Karpas-422 (cell line): Measurements from ENCODE around the gene DLGAP3. TPM values are rescaled to one million over a fixed set of nuclear protein-coding genes. Genes with fewer than 3 reads are reported as not detected.
A peak's percentile ranks its signal among the peaks of the same experiment; 100 is the strongest.

Source experiments
- DNase-seq: peaks from one replicate; pipeline ENCODE4 v3.0.0-alpha.2; 2015
- H2AFZ ChIP-seq: fragments of 200-600 bp; sonication (generic); 2 replicates; pipeline ENCODE4 v1.6.1; 2014; ENCODE audit warnings: antibody characterized with exemption, low read length, mixed read lengths
- H3K27ac ChIP-seq: fragments of 200-600 bp; sonication (generic); 2 replicates; pipeline ENCODE4 v1.5.1; 2014; ENCODE audit warnings: mild to moderate bottlenecking, low read length, moderate library complexity
- H3K27me3 ChIP-seq: fragments of 200-600 bp; sonication (generic); 2 replicates; pipeline ENCODE4 v1.6.1; 2014; ENCODE audit warnings: low read length, mixed read lengths
- H3K36me3 ChIP-seq: fragments of 200-600 bp; sonication (generic); 2 replicates; pipeline ENCODE4 v1.6.1; 2014; ENCODE audit warnings: low read length, mixed read lengths; ENCODE audit not compliant: insufficient read depth
- H3K4me1 ChIP-seq: fragments of 200-600 bp; sonication (generic); 2 replicates; pipeline ENCODE4 v1.6.1; 2014; ENCODE audit warnings: mild to moderate bottlenecking, low read length, mixed read lengths
- H3K4me2 ChIP-seq: fragments of 200-600 bp; sonication (generic); 2 replicates; pipeline ENCODE4 v1.6.1; 2014; ENCODE audit warnings: low read length, low read depth, mild to moderate bottlenecking; ENCODE audit not compliant: poor library complexity, severe bottlenecking
- H3K4me3 ChIP-seq: fragments of 200-600 bp; sonication (generic); 2 replicates; pipeline ENCODE4 v1.5.1; 2014; ENCODE audit warnings: mild to moderate bottlenecking, antibody characterized with exemption, low read length, mixed read lengths
- H3K79me2 ChIP-seq: fragments of 200-600 bp; sonication (generic); 2 replicates; pipeline ENCODE4 v1.6.1; 2014; ENCODE audit warnings: mild to moderate bottlenecking, low read length, mixed read lengths
- H3K9ac ChIP-seq: fragments of 200-600 bp; sonication (generic); 2 replicates; pipeline ENCODE4 v1.6.0; 2014; ENCODE audit warnings: low read length
- H3K9me2 ChIP-seq: fragments of 200-600 bp; sonication (generic), shearing (Covaris generic); replicated peaks from 2 replicates; pipeline ENCODE4 v1.6.0; 2014; ENCODE audit warnings: mild to moderate bottlenecking, low read length, moderate library complexity; ENCODE audit not compliant: insufficient read depth
- H3K9me3 ChIP-seq: fragments of 300-700, 200-600 bp; sonication (generic); 2 replicates; pipeline ENCODE4 v1.6.1; 2014; ENCODE audit warnings: low read length, mixed read lengths
- H4K20me1 ChIP-seq: fragments of 200-600 bp; sonication (generic); 2 replicates; pipeline ENCODE4 v1.6.1; 2014; ENCODE audit warnings: mild to moderate bottlenecking, antibody characterized with exemption, low read length, low read depth; ENCODE audit not compliant: insufficient read depth
- total RNA-seq: library from RNA; depleted of rRNA; stranded (reverse); fragments of >200 nt; shearing (Covaris generic); gene quantifications from 2 replicates; pipeline ENCODE4 v1.2.3, GENCODE V29; 2014; ENCODE audit warnings: low replicate concordance; rRNA removed

The DLGAP3 gene, protein sequence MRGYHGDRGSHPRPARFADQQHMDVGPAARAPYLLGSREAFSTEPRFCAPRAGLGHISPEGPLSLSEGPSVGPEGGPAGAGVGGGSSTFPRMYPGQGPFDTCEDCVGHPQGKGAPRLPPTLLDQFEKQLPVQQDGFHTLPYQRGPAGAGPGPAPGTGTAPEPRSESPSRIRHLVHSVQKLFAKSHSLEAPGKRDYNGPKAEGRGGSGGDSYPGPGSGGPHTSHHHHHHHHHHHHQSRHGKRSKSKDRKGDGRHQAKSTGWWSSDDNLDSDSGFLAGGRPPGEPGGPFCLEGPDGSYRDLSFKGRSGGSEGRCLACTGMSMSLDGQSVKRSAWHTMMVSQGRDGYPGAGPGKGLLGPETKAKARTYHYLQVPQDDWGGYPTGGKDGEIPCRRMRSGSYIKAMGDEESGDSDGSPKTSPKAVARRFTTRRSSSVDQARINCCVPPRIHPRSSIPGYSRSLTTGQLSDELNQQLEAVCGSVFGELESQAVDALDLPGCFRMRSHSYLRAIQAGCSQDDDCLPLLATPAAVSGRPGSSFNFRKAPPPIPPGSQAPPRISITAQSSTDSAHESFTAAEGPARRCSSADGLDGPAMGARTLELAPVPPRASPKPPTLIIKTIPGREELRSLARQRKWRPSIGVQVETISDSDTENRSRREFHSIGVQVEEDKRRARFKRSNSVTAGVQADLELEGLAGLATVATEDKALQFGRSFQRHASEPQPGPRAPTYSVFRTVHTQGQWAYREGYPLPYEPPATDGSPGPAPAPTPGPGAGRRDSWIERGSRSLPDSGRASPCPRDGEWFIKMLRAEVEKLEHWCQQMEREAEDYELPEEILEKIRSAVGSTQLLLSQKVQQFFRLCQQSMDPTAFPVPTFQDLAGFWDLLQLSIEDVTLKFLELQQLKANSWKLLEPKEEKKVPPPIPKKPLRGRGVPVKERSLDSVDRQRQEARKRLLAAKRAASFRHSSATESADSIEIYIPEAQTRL
- total RNA-seq = 4.1 and 9.5 TPM in 2 replicates

DNA sequence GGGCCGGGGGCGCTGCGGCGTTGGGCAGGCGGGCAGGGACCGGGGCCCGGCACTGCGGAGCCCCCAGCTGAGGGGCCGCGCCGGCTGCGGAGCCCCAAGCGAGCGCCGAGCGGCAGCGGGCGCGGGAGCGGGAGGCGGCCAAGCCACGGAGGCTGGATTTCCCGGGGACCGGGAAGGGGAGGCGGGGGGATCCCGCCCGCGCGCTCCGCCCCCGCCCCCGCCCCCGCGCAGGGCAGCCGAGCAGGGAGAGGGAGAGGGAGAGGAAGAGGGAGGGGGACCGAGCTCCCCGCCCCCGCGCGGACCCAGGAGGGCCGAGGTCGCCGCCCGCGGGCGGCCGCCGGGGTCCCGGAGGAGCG is at the start of gene DLGAP3:
Gene DLGAP3, minus strand, starts transcription at position 154 of the 356 bp plus-strand sequence. CDS start 24,267 bp downstream, outside the sequence.
- DNase-seq = peak; percentile 56
- no peaks in the 10 kb centered on the region for H3K36me3 ChIP-seq
- peak within 1 kb of the TSS; percentile 70 for H3K4me2 ChIP-seq

DNA sequence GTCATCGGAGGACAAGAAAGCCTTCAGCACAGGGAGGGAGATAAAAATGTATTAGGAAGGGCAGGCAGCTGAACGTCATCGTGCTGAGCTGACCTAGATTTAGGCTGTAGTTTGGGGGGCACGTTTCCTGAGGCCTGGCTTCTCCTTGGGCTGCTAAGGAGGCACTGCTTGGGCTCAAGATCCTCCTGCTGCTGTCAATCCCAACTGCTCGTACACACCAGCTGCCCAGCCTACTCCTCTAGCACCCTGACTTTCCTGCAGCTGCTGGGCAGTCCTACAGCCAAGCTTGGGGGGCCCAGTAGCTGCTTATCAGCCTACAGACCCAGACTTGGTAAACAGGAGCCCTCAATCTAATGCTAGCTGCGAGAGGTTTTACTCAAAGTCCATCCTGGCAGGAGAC is 49.5 kb upstream of the DLGAP3 start:
- no peak for DNase-seq
- Histone ChIP-seq H2AFZ (no peak overlapping the region), H3K9me3 (no peaks in the 10 kb centered on the region), H3K9me2 (no peaks in the 10 kb centered on the region), H3K4me3 (no peak overlapping the region), H3K9ac (peak overlapping the region; percentile 26; the same call in 1 of the 2 replicates), H3K27me3 (no peaks in the 10 kb centered on the region), H3K36me3 (peaks cover 8% of the 10 kb centered on the region), H3K4me2 (peak overlapping the region; percentile 33), H3K27ac (peak overlapping the region; percentile 70), H3K4me1 (peaks cover 61% of the 10 kb centered on the region), H3K79me2 (peaks cover 4% of the 10 kb centered on the region), H4K20me1 (no peaks in the 10 kb centered on the region)

More for the DNA sequence above, at the start of gene DLGAP3:
- H3K9me3 ChIP-seq = no peaks in the 10 kb centered on the region
- H3K27ac ChIP-seq = peak within 1 kb of the TSS; percentile 11; the same call in 1 of the 2 replicates
- H3K79me2 ChIP-seq = no peaks in the 10 kb centered on the region
- H3K27me3 ChIP-seq = no peaks in the 10 kb centered on the region
- peak within 1 kb of the TSS; percentile 74 for H3K4me3 ChIP-seq
- H3K9me2 ChIP-seq = no peaks in the 10 kb centered on the region
- no peaks in the 10 kb centered on the region; the same call in 1 of the 2 replicates for H4K20me1 ChIP-seq
- H2AFZ ChIP-seq = no peak within 1 kb of the TSS
- peak within 1 kb of the TSS; percentile 74 for H3K9ac ChIP-seq
- H3K4me1 ChIP-seq = peaks cover 50% of the 10 kb centered on the region

DNA sequence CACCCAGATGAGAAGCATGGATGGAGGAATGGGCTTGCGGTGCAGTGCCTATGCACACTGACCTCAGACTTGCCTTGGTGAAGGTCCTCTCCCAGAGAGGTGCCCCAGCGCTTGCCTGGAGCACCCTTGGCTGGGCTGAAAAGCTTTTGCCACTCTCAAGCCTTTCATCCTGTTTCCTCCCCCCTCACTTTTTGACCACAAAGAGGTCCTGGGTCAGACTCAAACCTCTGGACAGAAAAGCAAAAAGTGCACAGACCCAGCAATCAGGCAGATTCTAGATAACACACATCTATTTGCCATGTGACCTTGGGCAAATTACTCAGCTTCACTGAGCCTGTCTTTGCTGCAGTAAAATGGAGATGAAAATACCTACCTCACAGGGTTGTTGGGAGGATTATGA is 48.4 kb upstream of the DLGAP3 start:
- H2AFZ ChIP-seq = no peak overlapping the region
- no peak for DNase-seq
- no peaks in the 10 kb centered on the region for H3K9me2 ChIP-seq
- H3K79me2 ChIP-seq = no peaks in the 10 kb centered on the region
- H3K4me1 ChIP-seq = peaks cover 51% of the 10 kb centered on the region
- no peaks in the 10 kb centered on the region for H3K27me3 ChIP-seq
- H3K27ac ChIP-seq = peak overlapping the region; percentile 70
- peak overlapping the region; percentile 26; the same call in 1 of the 2 replicates for H3K9ac ChIP-seq
- H3K4me2 ChIP-seq = peak overlapping the region; percentile 33
- peaks cover 8% of the 10 kb centered on the region for H3K36me3 ChIP-seq
- no peak overlapping the region for H3K4me3 ChIP-seq
- H3K9me3 ChIP-seq = no peaks in the 10 kb centered on the region
- no peaks in the 10 kb centered on the region for H4K20me1 ChIP-seq

DNA sequence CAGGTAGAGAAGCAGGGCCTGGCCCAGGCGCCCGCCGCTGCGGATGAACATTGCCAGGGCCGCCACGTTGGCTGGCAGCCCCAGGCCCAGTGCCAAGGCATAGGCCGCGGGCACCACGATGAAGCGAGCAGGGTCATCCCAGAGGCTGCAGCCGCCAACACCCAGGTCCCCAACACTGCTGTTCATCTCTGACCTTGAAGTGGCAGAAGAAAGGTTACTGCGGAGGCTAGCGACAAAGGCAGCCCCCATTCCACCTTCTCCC is 47.7 kb upstream of the DLGAP3 start:
- Histone ChIP-seq H3K4me2 (no peak overlapping the region), H3K9me3 (no peaks in the 10 kb centered on the region), H3K9ac (no peak overlapping the region), H3K4me1 (peaks cover 44% of the 10 kb centered on the region), H3K79me2 (no peaks in the 10 kb centered on the region), H2AFZ (no peak overlapping the region), H3K4me3 (no peak overlapping the region), H3K27me3 (no peaks in the 10 kb centered on the region), H4K20me1 (no peaks in the 10 kb centered on the region), H3K9me2 (no peaks in the 10 kb centered on the region), H3K36me3 (peaks cover 7% of the 10 kb centered on the region), H3K27ac (no peak overlapping the region)
- no peak for DNase-seq

DNA sequence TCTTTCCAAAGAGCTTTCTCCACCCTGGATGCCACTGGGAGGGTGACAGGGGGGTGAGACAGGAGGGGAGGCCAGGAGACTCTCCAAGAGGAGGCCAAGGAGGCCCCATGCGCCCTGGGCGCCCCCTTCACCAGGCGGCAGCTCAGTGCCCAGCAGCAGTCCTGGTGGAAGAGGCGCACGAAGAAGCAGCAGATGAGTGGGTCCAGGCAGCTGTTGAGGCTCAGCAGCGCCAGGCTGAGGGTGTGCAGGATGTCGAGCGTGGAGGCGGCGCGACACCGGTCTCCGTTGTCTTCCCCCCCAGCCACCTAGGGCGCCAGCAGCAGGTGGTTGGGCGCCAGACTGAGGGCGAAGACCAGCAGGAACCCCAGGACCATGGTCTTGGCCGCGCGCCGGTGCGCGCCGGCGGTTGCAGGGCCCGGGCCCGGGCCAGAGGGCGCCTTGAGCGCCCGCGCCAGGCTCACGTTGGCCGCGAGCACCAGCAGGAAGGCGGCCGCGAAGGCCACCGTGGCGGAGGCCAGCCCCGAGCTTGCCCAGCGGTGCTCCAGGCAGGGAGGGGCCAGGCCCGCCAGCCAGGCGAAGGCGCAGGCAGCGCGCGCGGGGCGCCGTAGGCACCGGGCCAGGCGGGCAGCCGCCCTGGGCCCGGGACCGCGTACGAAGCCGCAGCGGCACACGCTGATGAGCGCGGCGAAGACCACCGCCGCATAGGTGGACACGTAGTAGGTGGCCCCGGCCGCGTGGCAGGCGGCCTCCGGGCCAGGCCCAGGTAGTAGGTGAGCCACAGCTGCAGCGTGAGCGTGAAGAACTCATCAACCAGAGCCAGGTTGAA is 47.1 kb upstream of the DLGAP3 start:
- Histone ChIP-seq H3K9me2 (no peaks in the 10 kb centered on the region), H2AFZ (no peak overlapping the region), H3K27ac (no peak overlapping the region), H3K79me2 (no peaks in the 10 kb centered on the region), H4K20me1 (no peaks in the 10 kb centered on the region), H3K9ac (no peak overlapping the region), H3K9me3 (no peaks in the 10 kb centered on the region), H3K4me3 (no peak overlapping the region), H3K36me3 (peaks cover 1% of the 10 kb centered on the region), H3K27me3 (no peaks in the 10 kb centered on the region), H3K4me2 (no peak overlapping the region), H3K4me1 (peaks cover 38% of the 10 kb centered on the region)
- no peak for DNase-seq

DNA sequence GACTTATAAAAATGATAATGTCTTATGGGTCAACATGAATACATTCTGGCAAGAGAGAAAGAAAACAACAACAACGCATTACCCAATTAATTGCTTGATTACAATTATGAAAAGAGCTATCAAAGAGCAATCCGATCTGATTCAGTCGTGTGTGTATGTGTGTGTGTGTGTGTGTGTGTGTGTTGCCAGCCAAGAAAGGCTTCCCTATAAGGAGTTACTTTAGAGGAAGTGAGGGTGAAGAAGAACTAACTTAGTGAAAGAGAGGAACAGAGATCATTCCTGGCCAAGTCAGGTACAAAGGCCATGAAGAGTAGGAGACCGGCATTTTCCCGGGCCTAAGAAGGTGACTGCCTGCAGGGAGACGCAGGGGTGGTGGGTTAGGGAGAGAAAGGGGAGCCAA is 46.3 kb upstream of the DLGAP3 start:
- no peak overlapping the region for H3K4me2 ChIP-seq
- no peaks in the 10 kb centered on the region for H3K36me3 ChIP-seq
- no peaks in the 10 kb centered on the region for H4K20me1 ChIP-seq
- H3K27me3 ChIP-seq = no peaks in the 10 kb centered on the region
- H3K79me2 ChIP-seq = no peaks in the 10 kb centered on the region
- DNase-seq = peak; percentile 46
- H3K9me2 ChIP-seq = no peaks in the 10 kb centered on the region
- peaks cover 30% of the 10 kb centered on the region for H3K4me1 ChIP-seq
- no peak overlapping the region for H3K27ac ChIP-seq
- H3K9me3 ChIP-seq = no peaks in the 10 kb centered on the region
- H2AFZ ChIP-seq = no peak overlapping the region
- H3K4me3 ChIP-seq = no peak overlapping the region
- H3K9ac ChIP-seq = no peak overlapping the region

DNA sequence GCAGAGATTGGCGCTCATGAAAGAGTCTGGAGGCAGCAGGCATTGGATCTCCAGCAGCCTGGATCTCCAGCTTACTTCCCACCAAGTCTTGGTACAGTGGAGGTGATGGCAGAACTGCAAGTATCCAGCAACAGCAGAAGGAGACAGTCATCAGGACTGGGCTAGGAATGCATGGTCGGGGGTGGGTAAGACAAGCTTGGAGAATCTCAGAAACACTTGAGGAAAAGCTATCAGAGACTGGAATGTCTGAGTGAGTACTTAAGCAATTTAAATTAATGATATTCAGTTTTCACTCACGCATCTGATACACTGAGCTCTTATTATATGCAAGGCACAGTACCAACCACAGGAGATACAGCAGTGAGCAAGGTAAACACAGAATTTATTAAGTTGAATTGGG is 45.9 kb upstream of the DLGAP3 start:
- Histone ChIP-seq H3K27me3 (no peaks in the 10 kb centered on the region), H3K9ac (no peak overlapping the region), H4K20me1 (no peaks in the 10 kb centered on the region), H2AFZ (no peak overlapping the region), H3K36me3 (no peaks in the 10 kb centered on the region), H3K9me2 (no peaks in the 10 kb centered on the region), H3K27ac (no peak overlapping the region), H3K4me3 (no peak overlapping the region), H3K4me2 (no peak overlapping the region), H3K9me3 (no peaks in the 10 kb centered on the region), H3K79me2 (no peaks in the 10 kb centered on the region), H3K4me1 (peaks cover 29% of the 10 kb centered on the region)
- no peak for DNase-seq
